GM12878 (cell line): ENCODE measurements around the gene TCIRG1. TPM values are rescaled to one million over a fixed set of nuclear protein-coding genes. Genes with fewer than 3 reads are reported as not detected.

ENCODE experiments used
- ATAC-seq: fragments of 200-7000 bp; cut with Tn5 transposase; 3 replicates; pipeline ENCODE4 v1.9.1; 2020; ENCODE audit warnings: mild to moderate bottlenecking, moderate library complexity
- BruUV-seq: library from RNA; stranded (reverse); fragments of 400-500 nt; replicated peaks from 2 replicates; lab custom pipeline; 2021; lab: Mats Ljungman, UMichigan
- CTCF ChIA-PET: fragments of 300-600 bp; sonication (Branson Sonifier 250); formaldehyde crosslinking; extraction: SDS; loops from one replicate; lab custom pipeline; 2021; ENCODE audit warnings: inconsistent platforms; lab: Yijun Ruan, JAX
- POLR2A ChIA-PET: fragments of 350-600 bp; formaldehyde crosslinking; extraction: SDS; loops from one replicate; lab custom pipeline; 2021; ENCODE audit warnings: inconsistent platforms; lab: Charles Lee
- RAD21 ChIA-PET: fragments of 300-600 bp; sonication (Branson Sonifier 250); formaldehyde crosslinking; loops from one replicate; lab custom pipeline; 2023; ENCODE audit warnings: antibody characterized with exemption; ENCODE audit not compliant: unreplicated experiment; lab: Charles Lee
- SMC1A ChIA-PET: fragments of 300-600 bp; sonication (Branson Sonifier 250); formaldehyde crosslinking; loops from one replicate; lab custom pipeline; 2023; ENCODE audit not compliant: unreplicated experiment, uncharacterized antibody; lab: Charles Lee
- DNase-seq: peaks from one replicate; pipeline ENCODE4 v3.0.0-alpha.2; 2011; ENCODE audit warnings: low read depth, low spot score
- FAIRE-seq: peaks from 3 replicates; lab custom pipeline; 2011; peaks lifted over from hg19 to GRCh38; lab: Jason Lieb, UNC
- H2AFZ ChIP-seq: 2 replicates; pipeline ENCODE4 v1.6.0; 2011; ENCODE audit warnings: low read depth, low read length, control low read depth; ENCODE audit not compliant: control insufficient read depth
- H3K27ac ChIP-seq: 2 replicates; pipeline ENCODE4 v1.5.1; 2011; ENCODE audit warnings: control low read depth; ENCODE audit not compliant: control insufficient read depth, insufficient read depth
- H3K27me3 ChIP-seq, 2 experiments: replicated peaks in 1 of 2; 2 replicates each; pipeline versions ENCODE4 v1.6.0 to v1.6.1; 2011; ENCODE audit warnings: low read length in 1 of 2; ENCODE audit not compliant: control insufficient read depth in 2 of 2, insufficient read depth in 2 of 2
- H3K36me3 ChIP-seq, 2 experiments: 2 replicates each; pipeline ENCODE4 v1.5.1; 2011; ENCODE audit warnings: low read length in 1 of 2; ENCODE audit not compliant: control insufficient read depth in 2 of 2, insufficient read depth in 2 of 2
- H3K4me1 ChIP-seq: 2 replicates; pipeline ENCODE4 v1.6.1; 2011; ENCODE audit warnings: mild to moderate bottlenecking, low read length, moderate library complexity, mixed read lengths; ENCODE audit not compliant: control insufficient read depth, insufficient read depth
- H3K4me2 ChIP-seq: 2 replicates; pipeline ENCODE4 v1.6.0; 2011; ENCODE audit warnings: control low read depth; ENCODE audit not compliant: control insufficient read depth, insufficient read depth
- H3K4me3 ChIP-seq: fragments of 200-600 bp; sonication (generic); 2 replicates; pipeline ENCODE4 v1.5.1; 2016
- H3K79me2 ChIP-seq: 2 replicates; pipeline ENCODE4 v1.6.0; 2011; ENCODE audit warnings: low read length; ENCODE audit not compliant: control insufficient read depth, insufficient read depth
- H3K9ac ChIP-seq: 2 replicates; pipeline ENCODE4 v1.8.0; 2011; ENCODE audit warnings: low read length, control low read depth, mixed read lengths; ENCODE audit not compliant: control insufficient read depth, insufficient read depth
- H3K9me3 ChIP-seq: replicated peaks from 3 replicates; pipeline ENCODE4 v1.5.1; 2011; ENCODE audit warnings: mild to moderate bottlenecking, low read length; ENCODE audit not compliant: control insufficient read depth, insufficient read depth
- H4K20me1 ChIP-seq: 2 replicates; pipeline ENCODE4 v1.6.0; 2011; ENCODE audit not compliant: control insufficient read depth, insufficient read depth
- BCL3 ChIP-seq: IDR thresholded peaks from 2 replicates; pipeline ENCODE4 v1.6.1; 2011; ENCODE audit warnings: borderline replicate concordance, low read depth, mild to moderate bottlenecking, moderate library complexity, low read length; ENCODE audit not compliant: insufficient read depth, poor library complexity, severe bottlenecking
- BHLHE40 ChIP-seq, 2 experiments: fragments of 450-650 bp in 1 of 2; IDR thresholded peaks; 2 replicates each; pipeline ENCODE4 v1.6.1; 2011 to 2017; ENCODE audit warnings: low read depth in 2 of 2, borderline replicate concordance in 1 of 2, improper control_type of control experiment in 1 of 2, low read length in 1 of 2, mild to moderate bottlenecking in 1 of 2
- CBX5 ChIP-seq: sonication (generic); IDR thresholded peaks from 2 replicates; pipeline ENCODE4 v1.6.1; 2016; ENCODE audit warnings: low read depth, moderate library complexity, mild to moderate bottlenecking, inconsistent platforms
- SP1 ChIP-seq: IDR thresholded peaks from one replicate; pipeline ENCODE4 v1.6.1; 2011; ENCODE audit warnings: low read depth, low read length
- SRF ChIP-seq, 2 experiments: IDR thresholded peaks; 2 replicates each; pipeline ENCODE4 v1.6.1; 2011; ENCODE audit warnings: low read depth in 2 of 2, low read length in 2 of 2, mild to moderate bottlenecking in 1 of 2, moderate library complexity in 1 of 2
- YBX1 ChIP-seq: fragments of 450-650 bp; IDR thresholded peaks from 2 replicates; pipeline ENCODE4 v1.6.1; 2016; ENCODE audit warnings: antibody characterized with exemption
- ZNF622 ChIP-seq: fragments of 450-650 bp; IDR thresholded peaks from 2 replicates; pipeline ENCODE4 v1.6.1; 2017; ENCODE audit warnings: mild to moderate bottlenecking, inconsistent platforms
- WGBS: methylation state at CpG from one replicate; pipeline ENCODE4 v1.1.6; 2016; ENCODE audit warnings: low lambda C conversion rate; ENCODE audit not compliant: insufficient replicate concordance, insufficient coverage; ENCODE audit errors: missing lambda C conversion rate; 5-methylcytosine and 5-hydroxymethylcytosine counted together
- in situ Hi-C: fragments of 300-500 bp; cut with MboI; formaldehyde crosslinking; loops from 9 replicates; pipeline ENCODE4 v1.14.3; 2018; ENCODE audit warnings: mixed read lengths
- intact Hi-C: fragments of 100-400 bp; cut with micrococcal nuclease; formaldehyde crosslinking; loops from one replicate; pipeline ENCODE4 v1.14.2; 2022; ENCODE audit not compliant: unreplicated experiment
- polyA plus RNA-seq, 11 experiments: library from polyadenylated mRNA; depleted of rRNA in 4 of 11; unstranded in 6 of 11; stranded (reverse) in 5 of 11; fragments of >200 nt; fragmentation: Nextera tagmentation in 4 of 11; fragmentation: Illumina TruSeq in 1 of 11; extraction: Ambion mirVana in 4 of 11; extraction: Trizol in 1 of 11; gene quantifications; 1 replicate in 1 of 11; 2 replicates in 10 of 11; pipeline versions ENCODE4 v1.2.1 to v1.2.3, GENCODE V29; 2011 to 2016; ENCODE audit warnings: inconsistent platforms in 2 of 11, missing spikeins in 2 of 11, low read depth in 1 of 11
- total RNA-seq, 4 experiments: library from RNA; depleted of rRNA in 3 of 4; stranded (reverse); fragments of >200 nt in 3 of 4; fragmentation: Illumina TruSeq in 1 of 4; extraction: Trizol in 1 of 4; gene quantifications; 2 replicates each; pipeline versions ENCODE4 v1.2.1 to v1.2.3, GENCODE V29; 2013 to 2021

Gene TCIRG1
- total and polyA plus RNA-seq, 10 of the 15 experiments (the other 5 are each of a cell fraction or from before 2014, with no cell fraction given): 0.76 to 218 (median 87.4) TPM

GRCh38 chr11:68039526-68040086 is 781 bp downstream of the TCIRG1 start:
- Histone ChIP-seq H3K9me3 (no peaks in the 10 kb centered on the region), H3K4me3 (peak overlapping the region; percentile 99), H3K27me3 (no peaks in the 10 kb centered on the region), H3K9ac (peak overlapping the region; percentile 79), H3K27ac (peak overlapping the region; percentile 91), H4K20me1 (no peaks in the 10 kb centered on the region; the same call in 1 of the 2 replicates), H3K79me2 (peaks cover 46% of the 10 kb centered on the region), H2AFZ (peak overlapping the region; percentile 5; the same call in 1 of the 2 replicates), H3K36me3 (peaks cover 6 to 19% of the 10 kb centered on the region in 2 experiments; a peak in 3 of 4 replicates), H3K4me1 (peaks cover 13% of the 10 kb centered on the region), H3K4me2 (peak overlapping the region; percentile 84)
- ATAC-seq (peak; percentile 16), FAIRE-seq (peak; percentile 35), DNase-seq (no peak)
- whole genome bisulfite sequencing: under 1% methylated on average over 8 of the region's 10 CpGs
- TF ChIP-seq ZNF622 (no peak), SP1 (no peak), CBX5 (no peak), SRF (IDR thresholded peaks at IDR 0.05; ENCODE audit: low read depth in 2 of 2, low read length in 2 of 2) (peak in 1 of 2 experiments; percentile 69; a peak in 2 of 4 replicates), YBX1 (no peak), BCL3 (no peak), BHLHE40 (IDR thresholded peaks at IDR 0.05; ENCODE audit: borderline replicate concordance in 1 of 2, low read depth in 2 of 2, low read length in 1 of 2) (peak in 1 of 2 experiments; percentile 54; a peak in 2 of 4 replicates)
- POLR2A ChIA-PET: interaction anchor here (0.6 to 3.4 kb wide), 14 partner anchors 9 to 1772 kb away, joined by 3 to 21 read pairs (median 3); partner anchors contain the start of genes C11orf24 and NDUFS8
- TSS peak; percentile 69 for BruUV-seq
- intact Hi-C loops: loop anchor here (5.0 kb wide), 1 partner anchor 37 kb away; the partner anchor contains the start of gene UNC93B1
- SMC1A ChIA-PET: interaction anchor here (0.9 to 3.0 kb wide), 7 partner anchors 9 to 165 kb away, joined by 3 to 19 read pairs (median 4); partner anchors contain the start of gene NDUFS8
- RAD21 ChIA-PET: interaction anchor here (0.6 to 4.3 kb wide), 5 partner anchors 33 to 773 kb away, joined by 3 to 23 read pairs (median 4); no protein-coding TSS in a partner anchor
- CTCF ChIA-PET: interaction anchor here (0.8 to 1.6 kb wide), 4 partner anchors 79 to 218 kb away, joined by 3 to 7 read pairs (median 4); no protein-coding TSS in a partner anchor
- in situ Hi-C loops: no loop called here
